ENCODE results near the gene FAM98B. TPM values are rescaled to one million over a fixed set of nuclear protein-coding genes. Genes with fewer than 3 reads are reported as not detected.
A peak's percentile ranks its signal among the peaks of the same experiment; 100 is the strongest.

FAM98B gene
- total RNA-seq (2021) (38.1 to 46.6 TPM (median 38.5 TPM) in 3 replicates), Bru-seq, nascent RNA (percentile 89 among the genes with signal in this experiment)
- long read RNA-seq, experiment 1, partial matches to known transcripts, result 2 of 27 reads
- long read RNA-seq, experiment 1, other reads (novel, unspliced or antisense), result 22 of 27 reads
- long read RNA-seq, experiment 2, full-length matches to known transcripts, result 18 of 136 reads
- long read RNA-seq, experiment 2, partial matches to known transcripts, result 32 of 136 reads
- long read RNA-seq, experiment 2, other reads (novel, unspliced or antisense), result 86 of 136 reads
- long read RNA-seq, experiment 3, result 0 reads

- no peaks in the 10 kb centered on the region; the same call in 1 of the 2 replicates for H3K27me3 Mint-ChIP-seq (ENCODE audit: low read depth)
- H3K4me3 Mint-ChIP-seq, result peak within 1 kb of the TSS; percentile 93
- peak; percentile 96 for ATAC-seq
- peaks cover 13% of the 10 kb centered on the region for H3K4me1 Mint-ChIP-seq
- peak; percentile 92 for DNase-seq (ENCODE audit: low spot score)
- ChIA-PET CTCF (interaction anchor here (0.9 to 2.6 kb wide), 11 partner anchors 10 to 1127 kb away, joined by 3 to 44 read pairs (median 5); partner anchors contain the start of genes RASGRP1 and THBS1), POLR2A (interaction anchor here (0.7 to 1.6 kb wide), 6 partner anchors 10 to 1127 kb away, joined by 3 to 15 read pairs (median 4); partner anchors contain the start of genes SPRED1 and THBS1)
- H3K27ac Mint-ChIP-seq, result peak within 1 kb of the TSS; percentile 96
- no peaks in the 10 kb centered on the region for H3K36me3 Mint-ChIP-seq
- H3K9me3 Mint-ChIP-seq, result no peaks in the 10 kb centered on the region
- no peak for TF ChIP-seq RORB (CRISPR knock-in tag; IDR thresholded peaks at IDR 0.05)
- TF ChIP-seq ZNF532 (CRISPR knock-in tag; IDR thresholded peaks at IDR 0.05; ENCODE audit: borderline replicate concordance), result 0 out of 2 replicates have a peak, but pooled peaks have one; percentile 55
- 0 out of 2 replicates have a peak, but pooled peaks have one; percentile 51 for TF ChIP-seq ZNF416 (CRISPR knock-in tag; IDR thresholded peaks at IDR 0.05)
- TF ChIP-seq MYBL2 (CRISPR knock-in tag; IDR thresholded peaks at IDR 0.05), result peak; percentile 78; the same call in 1 of the 2 replicates
- TF ChIP-seq NR2C2 (CRISPR knock-in tag; IDR thresholded peaks at IDR 0.05), result no peak
- TF ChIP-seq OVOL2 (CRISPR knock-in tag; IDR thresholded peaks at IDR 0.05; ENCODE audit: borderline replicate concordance), result 0 out of 2 replicates have a peak, but pooled peaks have one; percentile 31
- TF ChIP-seq TCF7 (CRISPR knock-in tag; IDR thresholded peaks at IDR 0.05; ENCODE audit: low read depth), result no peak
- TF ChIP-seq ZSCAN18 (CRISPR knock-in tag; IDR thresholded peaks at IDR 0.05), result no peak
- peak; percentile 34; the same call in 1 of the 2 replicates for TF ChIP-seq HMGA2 (CRISPR knock-in tag; IDR thresholded peaks at IDR 0.05)
- no peak for TF ChIP-seq FOXJ3 (CRISPR knock-in tag; IDR thresholded peaks at IDR 0.05; ENCODE audit: borderline replicate concordance)
- TF ChIP-seq SOX15 (CRISPR knock-in tag; IDR thresholded peaks at IDR 0.05), result no peak
- TF ChIP-seq ZNF138 (CRISPR knock-in tag; conservative IDR thresholded peaks at IDR 0.05), result no peak
- TF ChIP-seq CREM (CRISPR knock-in tag; IDR thresholded peaks at IDR 0.05), result 0 out of 2 replicates have a peak, but pooled peaks have one; percentile 30
- peak; percentile 52; the same call in 1 of the 2 replicates for TF ChIP-seq MAX (CRISPR knock-in tag; IDR thresholded peaks at IDR 0.05)
- TF ChIP-seq GTF2I (CRISPR knock-in tag; conservative IDR thresholded peaks at IDR 0.05), result no peak
- TF ChIP-seq FOXK1 (CRISPR knock-in tag; IDR thresholded peaks at IDR 0.05), result 0 out of 2 replicates have a peak, but pooled peaks have one; percentile 16
- TF ChIP-seq ESRRA (CRISPR knock-in tag; IDR thresholded peaks at IDR 0.05; ENCODE audit: borderline replicate concordance), result peak; percentile 54; the same call in 1 of the 2 replicates
- TF ChIP-seq ZNF263 (CRISPR knock-in tag; IDR thresholded peaks at IDR 0.05; ENCODE audit: low read depth), result no peak
- peak; percentile 97 for TF ChIP-seq KAT7 (CRISPR knock-in tag; IDR thresholded peaks at IDR 0.05; ENCODE audit: borderline replicate concordance)
- TF ChIP-seq ZNF121 (CRISPR knock-in tag; IDR thresholded peaks at IDR 0.05), result no peak
- TF ChIP-seq TEAD1 (CRISPR knock-in tag; IDR thresholded peaks at IDR 0.05), result 0 out of 2 replicates have a peak, but pooled peaks have one; percentile 37
- peak; percentile 73 for TF ChIP-seq FOXP4 (CRISPR knock-in tag; IDR thresholded peaks at IDR 0.05)
- peak; percentile 62 for TF ChIP-seq GABPB1 (CRISPR knock-in tag; IDR thresholded peaks at IDR 0.05)
- TF ChIP-seq SMAD3 (CRISPR knock-in tag; IDR thresholded peaks at IDR 0.05; ENCODE audit: borderline replicate concordance), result 0 out of 2 replicates have a peak, but pooled peaks have one; percentile 53
These were observed at the start of gene FAM98B for GRCh38 chr15:38453971-38454695. Gene FAM98B (plus strand): TSS chr15:38454127. CDS start chr15:38454162, 35 bp downstream.
